WERI-Rb-1 (cell line): ENCODE results near the gene MINDY3.
"Not testable (repeated sequence)": the region's sequence is repeated elsewhere in the genome, so short reads cannot be mapped to it uniquely, and the experiment has no call there.

Experiments
- DNase-seq: peaks from one replicate; pipeline ENCODE4 v3.0.0-alpha.2; 2020
- H3K27ac ChIP-seq: fragments of 250-450 bp; sonication (Bioruptor Pico); 2 replicates; pipeline ENCODE4 v1.5.1; 2020; ENCODE audit warnings: mild to moderate bottlenecking, moderate library complexity
- H3K27me3 ChIP-seq: fragments of 250-450 bp; sonication (Bioruptor Pico); 2 replicates; pipeline ENCODE4 v1.5.1; 2021; ENCODE audit warnings: mild to moderate bottlenecking, low read depth, moderate library complexity; ENCODE audit not compliant: insufficient read depth, severe bottlenecking
- H3K36me3 ChIP-seq: fragments of 250-450 bp; sonication (Bioruptor Pico); 2 replicates; pipeline ENCODE4 v1.5.1; 2020; ENCODE audit warnings: mild to moderate bottlenecking, moderate library complexity
- H3K4me3 ChIP-seq: 2 replicates; pipeline ENCODE4 v1.5.1; 2011; ENCODE audit warnings: low read depth, mild to moderate bottlenecking, control low read depth, low read length
- H3K9me3 ChIP-seq: fragments of 250-450 bp; sonication (Bioruptor Pico); 2 replicates; pipeline ENCODE4 v1.5.1; 2021; ENCODE audit warnings: mild to moderate bottlenecking, moderate library complexity; ENCODE audit not compliant: severe bottlenecking
- CTCF ChIP-seq: IDR thresholded peaks from 2 replicates; pipeline ENCODE4 v1.5.1; 2011; ENCODE audit warnings: low read depth, mild to moderate bottlenecking, control low read depth, inconsistent platforms, low read length

MINDY3 gene

DNA sequence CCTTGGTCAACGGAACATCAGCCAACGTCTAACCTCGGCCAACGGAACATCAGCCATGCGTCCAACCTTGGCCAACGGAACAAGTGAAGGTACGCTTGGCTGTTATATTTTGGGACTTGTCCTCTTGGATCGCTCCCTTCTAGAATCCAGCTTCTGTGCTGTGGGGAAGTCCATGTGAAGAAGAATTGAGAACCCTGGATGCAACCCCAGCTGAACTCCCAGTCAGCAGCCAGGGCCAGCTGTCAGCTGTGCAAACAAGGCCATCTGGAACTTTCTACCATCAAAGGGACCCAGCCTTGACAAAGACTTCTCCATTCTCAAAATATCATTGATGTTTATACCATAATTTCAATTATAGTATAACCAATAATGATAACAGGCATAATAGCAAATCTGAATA lies 97.3 kb downstream of the MINDY3 start:
- Histone ChIP-seq H3K4me3 (no peak overlapping the region), H3K27me3 (no peaks in the 10 kb centered on the region), H3K36me3 (no peaks in the 10 kb centered on the region), H3K27ac (no peak overlapping the region), H3K9me3 (no peaks in the 10 kb centered on the region)
- DNase-seq, result no peak
- no peak for TF ChIP-seq CTCF

- not testable (repeated sequence) for DNase-seq, H3K27ac ChIP-seq, H3K36me3 ChIP-seq
Measured at GRCh38 chr10:15762239-15762638, 98.1 kb downstream of the MINDY3 start.

DNA sequence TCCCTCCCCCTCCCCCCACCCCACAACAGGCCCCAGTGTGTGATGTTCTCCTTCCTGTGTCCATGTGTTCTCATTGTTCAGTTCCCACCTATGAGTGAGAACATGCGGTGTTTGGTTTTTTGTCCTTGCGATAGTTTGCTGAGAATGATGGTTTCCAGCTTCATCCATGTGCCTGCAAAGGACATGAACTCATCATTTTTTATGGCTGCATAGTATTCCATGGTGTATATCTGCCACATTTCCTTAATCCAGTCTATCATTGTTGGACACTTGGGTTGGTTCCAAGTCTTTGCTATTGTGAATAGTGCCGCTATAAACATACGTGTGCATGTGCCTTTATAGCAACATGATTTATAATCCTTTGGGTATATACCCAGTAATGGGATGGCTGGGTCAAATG lies 99.1 kb downstream of the MINDY3 start:
- H3K27ac ChIP-seq, H3K27me3 ChIP-seq, H3K4me3 ChIP-seq, H3K36me3 ChIP-seq, DNase-seq, H3K9me3 ChIP-seq: not testable (repeated sequence)

More at GRCh38 chr10:15762239-15762638, 98.1 kb downstream of the MINDY3 start:
- H3K9me3 ChIP-seq, H3K27me3 ChIP-seq, H3K4me3 ChIP-seq: not testable (repeated sequence)

- H3K4me3 ChIP-seq, result no peak overlapping the region
- H3K27ac ChIP-seq, result no peak overlapping the region
- DNase-seq, result no peak
- no peaks in the 10 kb centered on the region for H3K27me3 ChIP-seq
- no peaks in the 10 kb centered on the region for H3K9me3 ChIP-seq
- H3K36me3 ChIP-seq, result no peaks in the 10 kb centered on the region
- TF ChIP-seq CTCF, result no peak
Measured at GRCh38 chr10:15760681-15761080, 99.6 kb downstream of the MINDY3 start.

GRCh38 chr10:15759265-15759664 lies 101.0 kb downstream of the MINDY3 start:
- no peak for DNase-seq
- H3K4me3 ChIP-seq, result no peak overlapping the region
- TF ChIP-seq CTCF, result no peak
- no peaks in the 10 kb centered on the region for H3K36me3 ChIP-seq
- H3K9me3 ChIP-seq, result no peaks in the 10 kb centered on the region
- H3K27ac ChIP-seq, result no peak overlapping the region
- H3K27me3 ChIP-seq, result no peaks in the 10 kb centered on the region

DNA sequence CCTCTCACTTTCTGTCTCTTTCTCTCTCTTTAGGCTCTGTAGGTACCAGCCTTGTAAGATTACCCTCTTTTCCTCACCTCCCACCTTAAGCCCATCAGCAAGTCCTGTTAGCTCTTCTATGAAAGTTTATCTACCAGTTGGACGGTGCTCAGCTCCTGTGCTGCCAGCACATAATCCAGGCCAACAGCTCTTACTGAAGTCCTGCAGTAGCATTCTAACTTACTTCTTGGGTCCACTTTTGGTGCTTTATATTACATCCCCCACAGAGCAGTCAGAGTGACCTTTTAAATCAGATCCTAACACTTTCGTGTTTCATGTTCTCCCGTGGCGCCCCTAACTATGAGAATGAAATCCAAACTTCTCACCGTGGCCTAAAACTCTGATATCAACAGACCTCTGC lies 101.7 kb downstream of the MINDY3 start:
- no peak for DNase-seq
- H3K27me3 ChIP-seq, result no peaks in the 10 kb centered on the region
- no peaks in the 10 kb centered on the region for H3K9me3 ChIP-seq
- no peak overlapping the region for H3K27ac ChIP-seq
- no peak overlapping the region for H3K4me3 ChIP-seq
- H3K36me3 ChIP-seq, result no peaks in the 10 kb centered on the region
- no peak for TF ChIP-seq CTCF

DNA sequence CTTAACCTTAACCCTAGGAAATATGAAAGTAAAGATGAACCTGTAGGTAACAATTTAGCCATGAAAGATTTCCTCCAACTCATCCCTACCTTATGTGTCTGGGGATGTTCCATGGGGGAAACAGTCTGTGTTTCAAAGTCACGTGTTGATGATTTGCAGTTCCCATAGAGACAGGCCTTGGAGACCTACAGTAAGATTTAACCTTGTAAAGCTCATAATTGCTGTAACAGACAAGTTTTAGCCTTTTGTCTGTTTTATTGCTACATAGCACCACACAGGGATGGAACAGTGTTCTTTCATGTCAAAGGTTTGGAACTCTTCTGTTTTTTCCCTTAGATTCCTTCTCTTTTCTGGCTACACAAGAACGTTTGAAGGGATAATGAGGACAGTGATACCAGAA lies 105.4 kb downstream of the MINDY3 start:
- TF ChIP-seq CTCF, result no peak
- H3K27ac ChIP-seq, result no peak overlapping the region
- H3K27me3 ChIP-seq, result no peaks in the 10 kb centered on the region
- no peak for DNase-seq
- no peaks in the 10 kb centered on the region for H3K9me3 ChIP-seq
- no peak overlapping the region for H3K4me3 ChIP-seq
- H3K36me3 ChIP-seq, result no peaks in the 10 kb centered on the region
